ENCODE data around the gene APOA4.

DNA sequence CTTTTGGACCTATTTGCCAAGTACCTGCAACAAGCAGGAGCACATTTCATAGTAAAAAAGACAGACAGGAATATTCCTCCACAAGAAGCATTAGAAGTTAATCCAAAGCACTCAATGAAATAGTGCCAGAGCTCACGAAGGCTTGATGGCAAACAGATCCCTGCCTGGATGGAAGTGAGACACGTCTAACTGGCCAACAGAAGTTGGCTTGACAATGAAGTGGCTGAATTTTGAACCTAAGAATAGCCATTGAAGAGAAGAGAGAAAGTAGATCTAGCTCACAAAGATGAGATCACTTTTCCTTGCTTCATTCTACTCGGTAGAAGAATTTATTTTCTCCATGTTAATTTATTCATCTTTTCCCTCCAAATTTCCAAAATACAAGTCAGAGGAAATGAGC is 45.0 kb upstream of the APOA4 start:
- TF ChIP-seq, protein P1, sequence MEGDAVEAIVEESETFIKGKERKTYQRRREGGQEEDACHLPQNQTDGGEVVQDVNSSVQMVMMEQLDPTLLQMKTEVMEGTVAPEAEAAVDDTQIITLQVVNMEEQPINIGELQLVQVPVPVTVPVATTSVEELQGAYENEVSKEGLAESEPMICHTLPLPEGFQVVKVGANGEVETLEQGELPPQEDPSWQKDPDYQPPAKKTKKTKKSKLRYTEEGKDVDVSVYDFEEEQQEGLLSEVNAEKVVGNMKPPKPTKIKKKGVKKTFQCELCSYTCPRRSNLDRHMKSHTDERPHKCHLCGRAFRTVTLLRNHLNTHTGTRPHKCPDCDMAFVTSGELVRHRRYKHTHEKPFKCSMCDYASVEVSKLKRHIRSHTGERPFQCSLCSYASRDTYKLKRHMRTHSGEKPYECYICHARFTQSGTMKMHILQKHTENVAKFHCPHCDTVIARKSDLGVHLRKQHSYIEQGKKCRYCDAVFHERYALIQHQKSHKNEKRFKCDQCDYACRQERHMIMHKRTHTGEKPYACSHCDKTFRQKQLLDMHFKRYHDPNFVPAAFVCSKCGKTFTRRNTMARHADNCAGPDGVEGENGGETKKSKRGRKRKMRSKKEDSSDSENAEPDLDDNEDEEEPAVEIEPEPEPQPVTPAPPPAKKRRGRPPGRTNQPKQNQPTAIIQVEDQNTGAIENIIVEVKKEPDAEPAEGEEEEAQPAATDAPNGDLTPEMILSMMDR (IDR thresholded peaks at IDR 0.05): no peak
- TF ChIP-seq POLR2A (IDR thresholded peaks at IDR 0.05) (no peak), EP300 (IDR thresholded peaks at IDR 0.05) (no peak), POLR2AphosphoS5 (IDR thresholded peaks at IDR 0.05) (no peak)
